NT2/D1 (cell line): ENCODE measurements around the gene ADGRF1.

ENCODE experiments used
- YY1 ChIP-seq: IDR thresholded peaks from 2 replicates; pipeline ENCODE4 v1.6.1; 2011; ENCODE audit not compliant: insufficient read length, insufficient read depth
- ZNF274 ChIP-seq: IDR thresholded peaks from 2 replicates; pipeline ENCODE4 v1.6.1; 2011; ENCODE audit warnings: mild to moderate bottlenecking, low read depth, low read length

DNA sequence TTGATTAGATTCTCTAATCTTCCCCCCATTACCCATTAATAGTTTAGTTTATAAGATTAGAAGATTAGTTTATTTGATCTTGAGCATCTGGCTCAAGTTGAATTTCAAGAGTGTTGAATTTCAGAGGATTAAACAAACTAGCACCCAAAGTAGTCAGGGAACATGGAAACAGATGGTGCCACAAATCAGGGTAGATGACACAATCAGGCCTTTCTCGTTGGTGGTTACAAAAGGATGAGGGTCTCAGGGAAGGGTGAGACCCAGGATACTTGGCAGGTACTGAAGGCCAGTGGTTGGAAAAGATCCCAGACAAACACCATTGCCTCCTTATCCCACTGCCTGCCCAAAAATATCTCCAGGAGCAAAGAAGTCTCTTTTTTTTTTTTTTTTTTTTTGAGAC is 29.5 kb upstream of the ADGRF1 start:
- TF ChIP-seq ZNF274 = no peak
- TF ChIP-seq YY1 = no peak
